ENCODE data around the gene VWF. TPM values are rescaled to one million over a fixed set of nuclear protein-coding genes. Genes with fewer than 3 reads are reported as not detected.

VWF gene
- total and polyA plus RNA-seq, 2 of the 13 experiments (the other 11 are each of a cell fraction or from before 2014, with no cell fraction given) = 0.20 to 0.25 TPM

GRCh38 chr12:6056406-6057240, 67.8 kb downstream of the VWF start (continued):
- TF ChIP-seq CTCF (CRISPR knock-in tag; IDR thresholded peaks at IDR 0.05) (peak; percentile 65), ZNF878 (CRISPR knock-in tag; IDR thresholded peaks at IDR 0.05) (no peak), PATZ1 (CRISPR knock-in tag; IDR thresholded peaks at IDR 0.05) (0 out of 2 replicates have a peak, but pooled peaks have one; percentile 10), PLRG1 (conservative IDR thresholded peaks at IDR 0.05) (no peak), ZFX (CRISPR knock-in tag; IDR thresholded peaks at IDR 0.05; ENCODE audit: low read depth) (peak; percentile 16; the same call in 1 of the 2 replicates), SNAI1 (CRISPR knock-in tag; IDR thresholded peaks at IDR 0.05; ENCODE audit: borderline replicate concordance) (no peak), EHMT2 (IDR thresholded peaks at IDR 0.05; ENCODE audit: borderline replicate concordance, low read depth, low read length) (no peak), DBP (CRISPR knock-in tag; IDR thresholded peaks at IDR 0.05; ENCODE audit: not compliant biosample characterization) (no peak), ZNF839 (CRISPR knock-in tag; IDR thresholded peaks at IDR 0.05; ENCODE audit: borderline replicate concordance) (no peak), ZBTB46 (CRISPR knock-in tag; IDR thresholded peaks at IDR 0.05; ENCODE audit: borderline replicate concordance) (no peak), ZBTB7B (CRISPR knock-in tag; IDR thresholded peaks at IDR 0.05) (no peak), ZBTB42 (CRISPR knock-in tag; IDR thresholded peaks at IDR 0.05) (no peak), IRX3 (CRISPR knock-in tag; IDR thresholded peaks at IDR 0.05; ENCODE audit: borderline replicate concordance, low read depth) (no peak), HNF1B (CRISPR knock-in tag; IDR thresholded peaks at IDR 0.05) (no peak), GATAD2A (CRISPR knock-in tag; IDR thresholded peaks at IDR 0.05) (0 out of 2 replicates have a peak, but pooled peaks have one; percentile 30), SMAD9 (CRISPR knock-in tag; IDR thresholded peaks at IDR 0.05) (no peak), SRF (IDR thresholded peaks at IDR 0.05; ENCODE audit: low read depth, low read length) (no peak), ZNF749 (CRISPR knock-in tag; IDR thresholded peaks at IDR 0.05; ENCODE audit: borderline replicate concordance) (no peak), ZFP41 (CRISPR knock-in tag; IDR thresholded peaks at IDR 0.05; ENCODE audit: borderline replicate concordance) (no peak), HDAC2 (CRISPR knock-in tag; IDR thresholded peaks at IDR 0.05) (no peak)

Measured in HepG2 (cell line).